HG02973 (cell line): ENCODE measurements around the gene MBD2.
A peak's percentile ranks its signal among the peaks of the same experiment; 100 is the strongest.
"Not testable (repeated sequence)": the region's sequence is repeated elsewhere in the genome, so short reads cannot be mapped to it uniquely, and the experiment has no call there.

Source experiments
- ATAC-seq: cut with Tn5 transposase; IDR thresholded peaks from one replicate; pipeline ENCODE4 v1.9.1; 2021; ENCODE audit warnings: moderate library complexity; ENCODE audit not compliant: unreplicated experiment

MBD2 gene

GRCh38 chr18:54238173-54238936 lies 13.9 kb upstream of the MBD2 start:
- ATAC-seq = no peak

- ATAC-seq = no peak
These were observed 11.4 kb upstream of the MBD2 start for GRCh38 chr18:54235871-54236270.

GRCh38 chr18:54233747-54234146 lies 9.3 kb upstream of the MBD2 start:
- ATAC-seq = no peak

GRCh38 chr18:54233228-54233625 lies 8.8 kb upstream of the MBD2 start:
- no peak for ATAC-seq

- no peak for ATAC-seq
These were observed 8.2 kb upstream of the MBD2 start for GRCh38 chr18:54232485-54233227.

GRCh38 chr18:54229421-54230059 lies 5.1 kb upstream of the MBD2 start:
- peak; percentile 40 for ATAC-seq

- ATAC-seq = no peak
These were observed 3.9 kb upstream of the MBD2 start for GRCh38 chr18:54228364-54228763.

- ATAC-seq = peak; percentile 9
These were observed 764 bp downstream of the MBD2 start for GRCh38 chr18:54223568-54224241.

GRCh38 chr18:54222922-54223567 lies 1.4 kb downstream of the MBD2 start:
- ATAC-seq = peak; percentile 28

- no peak for ATAC-seq
These were observed 4.1 kb downstream of the MBD2 start for GRCh38 chr18:54220406-54220805.

GRCh38 chr18:54218803-54219202 lies 5.7 kb downstream of the MBD2 start:
- not testable (repeated sequence) for ATAC-seq

- ATAC-seq = no peak
These were observed 6.2 kb downstream of the MBD2 start for GRCh38 chr18:54218299-54218698.

- no peak for ATAC-seq
These were observed 6.8 kb downstream of the MBD2 start for GRCh38 chr18:54217624-54218023.

- ATAC-seq = no peak
These were observed 9.4 kb downstream of the MBD2 start for GRCh38 chr18:54215069-54215468.

- ATAC-seq = peak; percentile 29
These were observed 14.0 kb downstream of the MBD2 start for GRCh38 chr18:54210463-54210862.

- peak; percentile 84 for ATAC-seq
These were observed 14.8 kb downstream of the MBD2 start for GRCh38 chr18:54209471-54210180.

GRCh38 chr18:54206447-54206846 lies 18.0 kb downstream of the MBD2 start:
- no peak for ATAC-seq

GRCh38 chr18:54205959-54206358 lies 18.5 kb downstream of the MBD2 start:
- no peak for ATAC-seq

- not testable (repeated sequence) for ATAC-seq
These were observed 19.0 kb downstream of the MBD2 start for GRCh38 chr18:54205448-54205847.

GRCh38 chr18:54204883-54205282 lies 19.6 kb downstream of the MBD2 start:
- ATAC-seq = no peak
